B cell (primary cell): ENCODE results near the gene SYT13. TPM values are rescaled to one million over a fixed set of nuclear protein-coding genes. Genes with fewer than 3 reads are reported as not detected.

ENCODE experiments used
- ATAC-seq: fragments of 200-7000 bp; cut with Tn5 transposase; one replicate; pipeline ENCODE4 v1.10.0; 2021; ENCODE audit warnings: low read depth, mild to moderate bottlenecking, moderate number of reproducible peaks, moderate library complexity
- CTCF ChIA-PET: fragments of 350-600 bp; sonication (Branson Sonifier 250); formaldehyde crosslinking; loops from one replicate; lab custom pipeline; 2021; ENCODE audit warnings: antibody characterized with exemption, inconsistent platforms; lab: Charles Lee
- POLR2A ChIA-PET: fragments of 350-600 bp; sonication (Branson Sonifier 250); formaldehyde crosslinking; loops from one replicate; lab custom pipeline; 2021; ENCODE audit warnings: antibody characterized with exemption; lab: Charles Lee
- DNase-seq: peaks from one replicate; pipeline ENCODE4 v3.0.0; 2013
- H2AFZ ChIP-seq: 2 replicates; pipeline ENCODE4 v1.6.1; 2012; ENCODE audit warnings: mild to moderate bottlenecking, low read depth, low read length; ENCODE audit not compliant: insufficient read depth, poor library complexity, severe bottlenecking
- H3K27ac ChIP-seq, 2 donors: 1 replicate in 1 of 2; 2 replicates in 1 of 2; pipeline ENCODE4 v1.5.1; 2012 to 2013; ENCODE audit warnings: low read length in 2 of 2, mild to moderate bottlenecking in 2 of 2, moderate library complexity in 1 of 2
- H3K27me3 ChIP-seq, 4 experiments: fragments of 200-600 bp in 1 of 4; sonication (generic) in 1 of 4; replicated peaks in 1 of 4; 1 replicate in 2 of 4; 2 replicates in 2 of 4; pipeline versions ENCODE4 v1.6.1 to v1.7.0; 2013 to 2016; ENCODE audit warnings: low read length in 3 of 4, mild to moderate bottlenecking in 2 of 4, mixed read lengths in 1 of 4, moderate library complexity in 1 of 4; ENCODE audit not compliant: insufficient read depth in 4 of 4, control insufficient read depth in 3 of 4; ENCODE audit errors: control extremely low read depth in 1 of 4
- H3K36me3 ChIP-seq, 2 experiments: replicated peaks in 1 of 2; 1 replicate in 1 of 2; 2 replicates in 1 of 2; pipeline versions ENCODE4 v1.6.1 to v1.7.1; 2013; ENCODE audit warnings: low read length in 1 of 2; ENCODE audit not compliant: insufficient read depth in 2 of 2, control insufficient read depth in 1 of 2; ENCODE audit errors: control extremely low read depth in 1 of 2, extremely low read depth in 1 of 2
- H3K4me1 ChIP-seq, 2 donors: fragments of 200-600 bp in 1 of 2; sonication (generic) in 1 of 2; 1 replicate in 1 of 2; 2 replicates in 1 of 2; pipeline versions ENCODE4 v1.5.1 to v1.6.1; 2013 to 2017; ENCODE audit warnings: low read length in 2 of 2; ENCODE audit not compliant: control insufficient read depth in 2 of 2, insufficient read depth in 2 of 2
- H3K4me2 ChIP-seq: replicated peaks from 2 replicates; pipeline ENCODE3; 2012; ENCODE audit warnings: mild to moderate bottlenecking, low read depth, low read length; ENCODE audit not compliant: poor library complexity, severe bottlenecking
- H3K4me3 ChIP-seq, 5 experiments: fragments of 200-600 bp in 1 of 5; sonication (generic) in 1 of 5; 1 replicate in 3 of 5; 2 replicates in 2 of 5; pipeline versions ENCODE4 v1.5.1 to v1.7.0; 2011 to 2016; ENCODE audit warnings: low read length in 4 of 5, mild to moderate bottlenecking in 4 of 5, low read depth in 2 of 5, control low read depth in 1 of 5, moderate library complexity in 1 of 5; ENCODE audit not compliant: insufficient read depth in 1 of 5; ENCODE audit errors: control extremely low read depth in 1 of 5, extremely low read depth in 1 of 5
- H3K79me2 ChIP-seq: fragments of 200-600 bp; sonication (generic); one replicate; pipeline ENCODE4 v1.6.0; 2016; ENCODE audit warnings: low read length; ENCODE audit not compliant: control insufficient read depth, insufficient read depth
- H3K9ac ChIP-seq: fragments of 200-600 bp; sonication (generic); 2 replicates; pipeline ENCODE4 v1.6.1; 2017; ENCODE audit warnings: mild to moderate bottlenecking, low read length, moderate library complexity
- H3K9me3 ChIP-seq, 3 donors: one replicate each; pipeline versions ENCODE4 v1.6.1 to v1.7.1; 2013; ENCODE audit warnings: low read length in 2 of 3; ENCODE audit not compliant: control insufficient read depth in 2 of 3, insufficient read depth in 1 of 3; ENCODE audit errors: control extremely low read depth in 1 of 3
- H4K20me1 ChIP-seq: 2 replicates; pipeline ENCODE4 v1.6.0; 2012; ENCODE audit warnings: mild to moderate bottlenecking, low read length; ENCODE audit not compliant: insufficient read depth, control insufficient read depth, poor library complexity, severe bottlenecking
- H3K27ac Mint-ChIP-seq: one replicate; pipeline ENCODE4 v1.8.0; 2021; ENCODE audit warnings: mixed read lengths
- H3K27me3 Mint-ChIP-seq: one replicate; pipeline ENCODE4 v1.8.0; 2021; ENCODE audit warnings: mixed read lengths
- H3K4me1 Mint-ChIP-seq: one replicate; pipeline ENCODE4 v1.8.0; 2021; ENCODE audit warnings: mixed read lengths
- H3K4me3 Mint-ChIP-seq: one replicate; pipeline ENCODE4 v1.8.0; 2021; ENCODE audit warnings: mixed read lengths
- H3K9me3 Mint-ChIP-seq: one replicate; pipeline ENCODE4 v1.8.0; 2022; ENCODE audit warnings: mixed read lengths; ENCODE audit not compliant: insufficient read depth
- CTCF ChIP-seq: fragments of 200-600 bp; IDR thresholded peaks from one replicate; pipeline ENCODE4 v1.8.0; 2022; ENCODE audit warnings: antibody characterized with exemption, mild to moderate bottlenecking
- EZH2 ChIP-seq: IDR thresholded peaks from 2 replicates; pipeline ENCODE4 v1.6.1; 2012; ENCODE audit warnings: borderline replicate concordance, low read depth, mild to moderate bottlenecking, moderate library complexity, low read length; ENCODE audit not compliant: insufficient read depth, poor library complexity, severe bottlenecking
- WGBS: methylation state at CpG from one replicate; pipeline ENCODE4 v1.1.5; 2013; ENCODE audit warnings: missing lambda C conversion rate; ENCODE audit not compliant: insufficient coverage; 5-methylcytosine and 5-hydroxymethylcytosine counted together
- intact Hi-C: fragments of 100-400 bp; cut with micrococcal nuclease; formaldehyde crosslinking; loops from one replicate; pipeline ENCODE4 v1.10.0; 2022
- polyA plus RNA-seq: library from polyadenylated mRNA; depleted of rRNA; stranded (reverse); fragments of >200 nt; gene quantifications from 2 replicates; pipeline ENCODE4 v1.2.3, GENCODE V29; 2012
- total RNA-seq, 2 donors: library from RNA; stranded (reverse); fragments of 120-200 nt in 1 of 2; gene quantifications; 1 replicate in 1 of 2; 2 replicates in 1 of 2; pipeline versions ENCODE4 v1.2.3 to v1.2.4, GENCODE V29; 2013 to 2022

Gene SYT13
- total and polyA plus RNA-seq, 2 donors (not counting 1 experiment from before 2014, with no cell fraction given), result not detected

- intact Hi-C loops, result no loop called here
- H3K4me2 ChIP-seq, result no peak overlapping the region
- H3K4me3 ChIP-seq, result no peak overlapping the region
- no peaks in the 10 kb centered on the region for H3K4me1 Mint-ChIP-seq
- no peak overlapping the region for H3K4me3 Mint-ChIP-seq
- no peaks in the 10 kb centered on the region for H4K20me1 ChIP-seq
- no peaks in the 10 kb centered on the region for H3K9me3 ChIP-seq
- H3K36me3 ChIP-seq, result no peaks in the 10 kb centered on the region
- ChIA-PET POLR2A (no interaction called here), CTCF (no interaction called here)
- no peak for TF ChIP-seq EZH2
- no peak for TF ChIP-seq CTCF
- no peak overlapping the region for H3K9ac ChIP-seq
- ATAC-seq, result no peak
- H3K27ac Mint-ChIP-seq, result no peak overlapping the region
- peaks cover 0 to 20% (median 4%) of the 10 kb centered on the region in 4 experiments for H3K27me3 ChIP-seq
- no peak overlapping the region for H2AFZ ChIP-seq
- H3K9me3 Mint-ChIP-seq, result peaks cover 2% of the 10 kb centered on the region
- DNase-seq, result no peak
- peaks cover 75% of the 10 kb centered on the region for H3K27me3 Mint-ChIP-seq
- no peak overlapping the region for H3K27ac ChIP-seq
- H3K79me2 ChIP-seq, result no peaks in the 10 kb centered on the region
- H3K4me1 ChIP-seq, result no peaks in the 10 kb centered on the region
- 97% methylated on average over 6 of the region's 13 CpGs for WGBS
Observed at GRCh38 chr11:45267652-45268299, 18.4 kb downstream of the SYT13 start.

GRCh38 chr11:45267052-45267451, 19.1 kb downstream of the SYT13 start:
- no peak for ATAC-seq
- WGBS, result 70% methylated on average over 13 of the region's 14 CpGs

More at GRCh38 chr11:45267052-45267451, 19.1 kb downstream of the SYT13 start:
- H3K27me3 ChIP-seq, result peaks cover 0 to 20% (median 4%) of the 10 kb centered on the region in 4 experiments
- H3K4me1 ChIP-seq, result no peaks in the 10 kb centered on the region
- no peak overlapping the region for H3K27ac ChIP-seq
- H3K9ac ChIP-seq, result no peak overlapping the region
- no peak overlapping the region for H3K4me3 ChIP-seq
- no peaks in the 10 kb centered on the region for H4K20me1 ChIP-seq
- intact Hi-C loops, result no loop called here
- Mint-ChIP-seq H3K27ac (no peak overlapping the region), H3K4me3 (no peak overlapping the region), H3K9me3 (peaks cover 2% of the 10 kb centered on the region), H3K27me3 (peaks cover 70% of the 10 kb centered on the region), H3K4me1 (no peaks in the 10 kb centered on the region)
- no peak for TF ChIP-seq EZH2
- TF ChIP-seq CTCF, result no peak
- CTCF ChIA-PET, result no interaction called here
- POLR2A ChIA-PET, result no interaction called here
- no peaks in the 10 kb centered on the region for H3K9me3 ChIP-seq
- H2AFZ ChIP-seq, result no peak overlapping the region
- H3K4me2 ChIP-seq, result no peak overlapping the region
- no peak for DNase-seq
- no peaks in the 10 kb centered on the region for H3K36me3 ChIP-seq
- no peaks in the 10 kb centered on the region for H3K79me2 ChIP-seq
